PC-9 (cell line): Measurements from ENCODE around the gene FGF1. TPM values are rescaled to one million over a fixed set of nuclear protein-coding genes. Genes with fewer than 3 reads are reported as not detected.

Experiments
- BruUV-seq: library from RNA; stranded (reverse); fragments of 400-500 nt; replicated peaks from 2 replicates; lab custom pipeline; 2021; lab: Mats Ljungman, UMichigan
- CTCF ChIA-PET: fragments of 300-600 bp; sonication (Branson Sonifier 250); formaldehyde crosslinking; loops from one replicate; lab custom pipeline; 2022; ENCODE audit warnings: antibody characterized with exemption; lab: Charles Lee
- POLR2A ChIA-PET: fragments of 300-600 bp; sonication (Branson Sonifier 250); formaldehyde crosslinking; loops from one replicate; lab custom pipeline; 2022; ENCODE audit warnings: antibody characterized with exemption; ENCODE audit not compliant: unreplicated experiment; lab: Charles Lee
- DNase-seq, 2 experiments: peaks; one replicate each; pipeline versions ENCODE4 v3.0.0 to v3.0.0-alpha.2; 2015 to 2022; ENCODE audit warnings: mixed read lengths in 1 of 2
- H2AFZ ChIP-seq: fragments of 200-600 bp; sonication (generic); 2 replicates; pipeline ENCODE4 v1.8.1; 2017; ENCODE audit warnings: antibody characterized with exemption
- H3F3A ChIP-seq: fragments of 200-600 bp; sonication (generic); 2 replicates; pipeline ENCODE4 v1.8.1; 2017; ENCODE audit warnings: antibody characterized with exemption, mild to moderate bottlenecking, low read depth; ENCODE audit not compliant: insufficient read depth
- H3K27ac ChIP-seq: fragments of 200-600 bp; sonication (generic); 2 replicates; pipeline ENCODE4 v1.6.1; 2016; ENCODE audit warnings: mixed run types
- H3K27me3 ChIP-seq: fragments of 200-600 bp; sonication (generic); 2 replicates; pipeline ENCODE4 v1.6.1; 2016; ENCODE audit warnings: low read depth, mixed run types; ENCODE audit not compliant: insufficient read depth
- H3K36me3 ChIP-seq: fragments of 200-600 bp; sonication (generic); 2 replicates; pipeline ENCODE4 v1.6.1; 2016; ENCODE audit warnings: low read depth, mixed run types
- H3K4me1 ChIP-seq: fragments of 200-600 bp; sonication (generic); replicated peaks from 2 replicates; pipeline ENCODE4 v1.6.1; 2016; ENCODE audit warnings: mixed run types; ENCODE audit not compliant: insufficient read depth
- H3K4me2 ChIP-seq: fragments of 200-600 bp; sonication (generic); 2 replicates; pipeline ENCODE4 v1.6.1; 2017; ENCODE audit warnings: mixed run types
- H3K4me3 ChIP-seq: fragments of 200-600 bp; sonication (generic); 2 replicates; pipeline ENCODE4 v1.6.1; 2016; ENCODE audit warnings: mixed run types
- H3K79me2 ChIP-seq: fragments of 200-600 bp; sonication (generic); 2 replicates; pipeline ENCODE4 v1.6.1; 2017; ENCODE audit warnings: low read depth, mixed run types
- H3K9me2 ChIP-seq: fragments of 200-600 bp; sonication (generic); 2 replicates; pipeline ENCODE4 v1.8.1; 2017; ENCODE audit warnings: mild to moderate bottlenecking; ENCODE audit not compliant: insufficient read depth
- H3K9me3 ChIP-seq: fragments of 200-600 bp; sonication (generic); 2 replicates; pipeline ENCODE4 v1.8.1; 2016; ENCODE audit warnings: low read depth; ENCODE audit not compliant: insufficient read depth
- H4K20me1 ChIP-seq: fragments of 200-600 bp; sonication (generic); 2 replicates; pipeline ENCODE4 v1.8.1; 2017; ENCODE audit not compliant: insufficient read depth
- EZH2 ChIP-seq: fragments of 200-600 bp; sonication (generic); IDR thresholded peaks from 2 replicates; pipeline ENCODE4 v1.8.0; 2017; ENCODE audit warnings: antibody characterized with exemption, low read depth
- intact Hi-C: fragments of 100-400 bp; cut with micrococcal nuclease; formaldehyde crosslinking; loops from one replicate; pipeline ENCODE4 v1.10.0; 2022; ENCODE audit not compliant: unreplicated experiment
- total RNA-seq: library from RNA; stranded (reverse); gene quantifications from 2 replicates; pipeline ENCODE4 v1.2.3, GENCODE V29; 2021
- TF ChIP-seq, protein P1 (sequence below): fragments of 200-600 bp; sonication (generic); conservative IDR thresholded peaks from 2 replicates; pipeline ENCODE4 v1.6.1; 2017; ENCODE audit warnings: mixed run types, antibody characterized with exemption, mild to moderate bottlenecking, moderate library complexity

FGF1 gene
- total RNA-seq, 1 experiment from 2014 or later, result 0.44 TPM

DNA sequence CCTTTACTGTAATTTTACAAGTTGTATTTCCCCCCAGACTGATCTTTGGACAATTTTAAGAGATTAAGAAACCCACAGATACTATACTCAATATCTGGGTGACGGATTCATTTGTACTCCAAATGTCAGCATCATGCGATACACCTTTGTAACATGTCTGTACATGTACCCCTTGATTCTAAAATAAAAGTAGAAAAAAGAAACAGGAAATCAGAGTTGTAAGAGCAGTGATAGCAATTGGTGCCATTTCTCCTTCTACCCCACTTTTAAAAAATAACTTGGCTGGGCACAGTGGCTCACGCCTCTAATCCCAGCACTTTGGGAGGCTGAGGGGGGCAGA, 116.9 kb downstream of the FGF1 start:
- Histone ChIP-seq H3K27me3 (no peaks in the 10 kb centered on the region), H3F3A (no peaks in the 10 kb centered on the region), H3K79me2 (no peaks in the 10 kb centered on the region), H3K36me3 (no peaks in the 10 kb centered on the region), H3K4me2 (no peak overlapping the region), H3K4me1 (no peaks in the 10 kb centered on the region), H2AFZ (no peak overlapping the region), H3K9me3 (no peaks in the 10 kb centered on the region), H3K4me3 (no peak overlapping the region), H3K9me2 (no peaks in the 10 kb centered on the region), H3K27ac (no peak overlapping the region), H4K20me1 (no peaks in the 10 kb centered on the region)
- intact Hi-C loops, result no loop called here
- POLR2A ChIA-PET, result no interaction called here
- TF ChIP-seq, protein P1, sequence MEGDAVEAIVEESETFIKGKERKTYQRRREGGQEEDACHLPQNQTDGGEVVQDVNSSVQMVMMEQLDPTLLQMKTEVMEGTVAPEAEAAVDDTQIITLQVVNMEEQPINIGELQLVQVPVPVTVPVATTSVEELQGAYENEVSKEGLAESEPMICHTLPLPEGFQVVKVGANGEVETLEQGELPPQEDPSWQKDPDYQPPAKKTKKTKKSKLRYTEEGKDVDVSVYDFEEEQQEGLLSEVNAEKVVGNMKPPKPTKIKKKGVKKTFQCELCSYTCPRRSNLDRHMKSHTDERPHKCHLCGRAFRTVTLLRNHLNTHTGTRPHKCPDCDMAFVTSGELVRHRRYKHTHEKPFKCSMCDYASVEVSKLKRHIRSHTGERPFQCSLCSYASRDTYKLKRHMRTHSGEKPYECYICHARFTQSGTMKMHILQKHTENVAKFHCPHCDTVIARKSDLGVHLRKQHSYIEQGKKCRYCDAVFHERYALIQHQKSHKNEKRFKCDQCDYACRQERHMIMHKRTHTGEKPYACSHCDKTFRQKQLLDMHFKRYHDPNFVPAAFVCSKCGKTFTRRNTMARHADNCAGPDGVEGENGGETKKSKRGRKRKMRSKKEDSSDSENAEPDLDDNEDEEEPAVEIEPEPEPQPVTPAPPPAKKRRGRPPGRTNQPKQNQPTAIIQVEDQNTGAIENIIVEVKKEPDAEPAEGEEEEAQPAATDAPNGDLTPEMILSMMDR, result no peak
- no peak for TF ChIP-seq EZH2
- no TSS peak for BruUV-seq
- DNase-seq, result no peak
- CTCF ChIA-PET, result no interaction called here

DNA sequence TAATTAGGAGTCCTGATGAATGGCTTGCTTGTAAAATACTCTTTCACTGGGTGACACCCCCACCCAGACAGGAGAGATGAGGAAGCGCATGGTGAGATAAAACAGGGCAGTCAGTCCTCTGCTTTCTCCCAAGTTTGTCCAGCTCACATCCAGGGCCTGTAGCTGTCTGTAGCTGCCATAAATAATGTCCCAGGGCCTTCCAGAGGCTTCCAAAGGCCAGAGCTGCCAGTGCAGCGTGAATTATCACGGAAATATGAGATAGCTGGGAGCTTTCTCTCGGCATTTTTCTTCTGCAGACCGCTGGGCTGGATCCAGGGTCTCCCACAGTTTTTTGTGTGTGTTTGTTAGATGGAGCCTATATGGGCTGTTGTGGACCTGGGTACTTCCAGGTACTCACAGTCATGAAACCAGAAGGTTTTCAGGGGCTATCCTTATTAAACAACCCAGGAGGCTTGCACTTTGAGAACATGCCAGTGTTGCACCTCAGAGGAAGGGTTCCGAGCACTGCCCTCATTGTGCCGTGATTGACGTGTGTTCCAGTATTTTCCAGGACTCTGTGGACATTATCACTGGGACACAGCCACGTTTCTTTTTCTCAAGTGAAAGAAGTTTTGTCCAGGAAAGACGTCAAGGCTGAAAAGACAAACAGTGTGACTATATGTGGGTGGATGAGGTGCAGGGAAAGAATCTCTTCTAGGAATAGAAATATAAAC, 117.5 kb downstream of the FGF1 start:
- no peaks in the 10 kb centered on the region for H3F3A ChIP-seq
- no peak overlapping the region for H3K4me2 ChIP-seq
- no peaks in the 10 kb centered on the region for H3K36me3 ChIP-seq
- no peaks in the 10 kb centered on the region for H3K9me2 ChIP-seq
- no peak overlapping the region for H3K4me3 ChIP-seq
- H3K27me3 ChIP-seq, result no peaks in the 10 kb centered on the region
- DNase-seq, result no peak
- no peak overlapping the region for H3K27ac ChIP-seq
- intact Hi-C loops, result no loop called here
- no peak overlapping the region for H2AFZ ChIP-seq
- CTCF ChIA-PET, result no interaction called here
- no peaks in the 10 kb centered on the region for H4K20me1 ChIP-seq
- POLR2A ChIA-PET, result no interaction called here
- no TSS peak for BruUV-seq
- H3K79me2 ChIP-seq, result no peaks in the 10 kb centered on the region
- no peaks in the 10 kb centered on the region for H3K4me1 ChIP-seq
- TF ChIP-seq, protein P1, result no peak
- no peak for TF ChIP-seq EZH2
- H3K9me3 ChIP-seq, result no peaks in the 10 kb centered on the region

DNA sequence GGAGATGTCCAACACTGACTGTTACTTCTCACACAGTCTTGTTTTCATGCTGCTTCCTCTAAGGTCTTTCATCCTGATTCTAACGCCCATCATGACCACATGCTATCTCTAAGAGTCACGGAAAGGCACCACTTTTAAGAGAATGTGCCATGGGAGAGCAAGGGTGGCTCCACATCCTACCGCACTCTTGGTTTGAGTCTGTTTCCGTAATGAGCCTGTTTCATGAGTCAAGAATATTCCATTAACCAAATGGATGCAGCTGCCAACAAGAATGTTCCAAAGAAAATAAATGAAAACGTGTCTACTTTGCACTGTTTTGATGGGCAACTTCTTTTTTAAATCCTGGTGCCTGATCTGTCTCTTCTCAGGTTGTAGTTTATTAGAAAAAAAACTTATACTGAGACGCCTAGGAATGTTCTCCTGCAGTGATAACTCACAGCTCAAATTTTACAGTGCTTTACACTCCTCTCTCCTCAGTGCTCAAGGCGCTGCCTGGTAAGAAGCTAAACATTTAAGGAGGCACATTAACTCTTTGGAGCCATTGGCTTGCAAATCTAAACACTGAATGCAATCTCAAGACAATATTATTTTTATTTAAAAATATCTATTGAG, 124.3 kb downstream of the FGF1 start:
- intact Hi-C loops, result no loop called here
- Histone ChIP-seq H3K9me3 (no peaks in the 10 kb centered on the region), H3K27me3 (no peaks in the 10 kb centered on the region), H3K4me3 (no peak overlapping the region), H3K79me2 (no peaks in the 10 kb centered on the region), H3F3A (no peaks in the 10 kb centered on the region), H3K27ac (no peak overlapping the region), H4K20me1 (no peaks in the 10 kb centered on the region), H3K4me2 (no peak overlapping the region), H3K36me3 (no peaks in the 10 kb centered on the region), H2AFZ (no peak overlapping the region), H3K4me1 (no peaks in the 10 kb centered on the region), H3K9me2 (no peaks in the 10 kb centered on the region)
- BruUV-seq, result no TSS peak
- TF ChIP-seq, protein P1, result no peak
- TF ChIP-seq EZH2, result no peak
- ChIA-PET CTCF (no interaction called here), POLR2A (no interaction called here)
- no peak for DNase-seq
